Fibroblast of skin of abdomen (primary cell): Measurements from ENCODE around the gene PTH1R.

Experiments used
- DNase-seq: peaks from one replicate; pipeline ENCODE4 v3.0.0-alpha.2; 2013

Gene PTH1R

GRCh38 chr3:46930945-46931403, 53.5 kb downstream of the PTH1R start:
- DNase-seq, result no peak

GRCh38 chr3:46931631-46932331, 54.3 kb downstream of the PTH1R start:
- DNase-seq, result no peak

- DNase-seq, result no peak
Observed at GRCh38 chr3:46932455-46933225, 55.1 kb downstream of the PTH1R start.

GRCh38 chr3:46933261-46933660, 55.7 kb downstream of the PTH1R start:
- DNase-seq, result no peak

- no peak for DNase-seq
Observed at GRCh38 chr3:46934072-46934471, 56.6 kb downstream of the PTH1R start.

- no peak for DNase-seq
Observed at GRCh38 chr3:46934498-46935167, 57.1 kb downstream of the PTH1R start.

- DNase-seq, result peak; percentile 95
Observed at GRCh38 chr3:46935168-46935858, 57.8 kb downstream of the PTH1R start.

- no peak for DNase-seq
Observed at GRCh38 chr3:46935989-46936558, 58.6 kb downstream of the PTH1R start.

GRCh38 chr3:46936733-46937250, 59.3 kb downstream of the PTH1R start:
- DNase-seq, result no peak

- DNase-seq, result no peak
Observed at GRCh38 chr3:46938118-46938517, 60.6 kb downstream of the PTH1R start.

GRCh38 chr3:46939578-46940445, 62.3 kb downstream of the PTH1R start:
- DNase-seq, result no peak

GRCh38 chr3:46942076-46942475, 64.6 kb downstream of the PTH1R start:
- no peak for DNase-seq

GRCh38 chr3:46942481-46943236, 65.1 kb downstream of the PTH1R start:
- DNase-seq, result no peak

GRCh38 chr3:46943237-46944187, 66.0 kb downstream of the PTH1R start:
- no peak for DNase-seq

- no peak for DNase-seq
Observed at GRCh38 chr3:46944191-46944590, 66.7 kb downstream of the PTH1R start.

- DNase-seq, result no peak
Observed at GRCh38 chr3:46946416-46946815, 68.9 kb downstream of the PTH1R start.

GRCh38 chr3:46946856-46947545, 69.5 kb downstream of the PTH1R start:
- DNase-seq, result no peak

- no peak for DNase-seq
Observed at GRCh38 chr3:46947546-46947901, 70.0 kb downstream of the PTH1R start.
